HL-60 (cell line): ENCODE results near the gene GRIK1.

Experiments
- GABPA ChIP-seq: IDR thresholded peaks from 2 replicates; pipeline ENCODE4 v1.6.1; 2012; ENCODE audit warnings: low read depth
- POLR2AphosphoS5 ChIP-seq: IDR thresholded peaks from 2 replicates; pipeline ENCODE4 v1.6.1; 2012; ENCODE audit warnings: low read depth
- REST ChIP-seq: IDR thresholded peaks from 2 replicates; pipeline ENCODE4 v1.6.1; 2012; ENCODE audit warnings: low read depth; ENCODE audit not compliant: insufficient replicate concordance
- SPI1 ChIP-seq: IDR thresholded peaks from 2 replicates; pipeline ENCODE4 v1.6.1; 2012; ENCODE audit warnings: low read depth, mild to moderate bottlenecking, borderline replicate concordance
- TF ChIP-seq, protein P1 (sequence below): IDR thresholded peaks from one replicate; pipeline ENCODE4 v1.5.1; 2011; ENCODE audit warnings: low read length, control low read depth, inconsistent platforms; ENCODE audit not compliant: insufficient read depth

DNA sequence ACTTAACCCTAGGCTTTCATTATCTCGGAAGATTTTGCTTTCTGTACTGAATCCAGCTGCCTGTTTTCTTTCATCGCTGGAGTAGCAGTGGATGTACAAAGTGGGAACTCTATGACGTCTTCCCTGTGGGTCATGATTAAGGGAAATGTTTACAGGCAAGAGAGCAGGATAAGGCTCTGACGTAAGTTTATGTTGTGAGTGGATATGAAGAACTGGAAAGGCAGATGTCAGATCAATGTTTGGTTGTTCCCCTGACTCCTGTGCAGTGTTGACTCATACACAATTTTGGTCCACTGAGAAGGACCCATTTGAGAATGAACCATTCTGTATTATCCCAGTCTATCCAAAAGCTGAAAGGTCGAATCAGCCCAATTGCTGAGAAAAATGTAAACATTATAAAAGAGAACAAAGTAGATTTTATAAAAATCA, 292.4 kb downstream of the GRIK1 start:
- TF ChIP-seq, protein P1, sequence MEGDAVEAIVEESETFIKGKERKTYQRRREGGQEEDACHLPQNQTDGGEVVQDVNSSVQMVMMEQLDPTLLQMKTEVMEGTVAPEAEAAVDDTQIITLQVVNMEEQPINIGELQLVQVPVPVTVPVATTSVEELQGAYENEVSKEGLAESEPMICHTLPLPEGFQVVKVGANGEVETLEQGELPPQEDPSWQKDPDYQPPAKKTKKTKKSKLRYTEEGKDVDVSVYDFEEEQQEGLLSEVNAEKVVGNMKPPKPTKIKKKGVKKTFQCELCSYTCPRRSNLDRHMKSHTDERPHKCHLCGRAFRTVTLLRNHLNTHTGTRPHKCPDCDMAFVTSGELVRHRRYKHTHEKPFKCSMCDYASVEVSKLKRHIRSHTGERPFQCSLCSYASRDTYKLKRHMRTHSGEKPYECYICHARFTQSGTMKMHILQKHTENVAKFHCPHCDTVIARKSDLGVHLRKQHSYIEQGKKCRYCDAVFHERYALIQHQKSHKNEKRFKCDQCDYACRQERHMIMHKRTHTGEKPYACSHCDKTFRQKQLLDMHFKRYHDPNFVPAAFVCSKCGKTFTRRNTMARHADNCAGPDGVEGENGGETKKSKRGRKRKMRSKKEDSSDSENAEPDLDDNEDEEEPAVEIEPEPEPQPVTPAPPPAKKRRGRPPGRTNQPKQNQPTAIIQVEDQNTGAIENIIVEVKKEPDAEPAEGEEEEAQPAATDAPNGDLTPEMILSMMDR: no peak
- TF ChIP-seq REST (no peak), POLR2AphosphoS5 (no peak), SPI1 (no peak), GABPA (no peak)
